AG04450 (cell line): ENCODE data around the gene ITPRID2. TPM values are rescaled to one million over a fixed set of nuclear protein-coding genes. Genes with fewer than 3 reads are reported as not detected.

Experiments
- CTCF ChIA-PET: fragments of 300-600, 350-600 bp; formaldehyde crosslinking; extraction: SDS; loops from one replicate; lab custom pipeline; 2022; ENCODE audit warnings: antibody characterized with exemption, inconsistent platforms; lab: Charles Lee
- POLR2A ChIA-PET: fragments of 350-600 bp; formaldehyde crosslinking; extraction: SDS; loops from one replicate; lab custom pipeline; 2021; ENCODE audit warnings: antibody characterized with exemption, inconsistent platforms; lab: Yijun Ruan, JAX
- DNase-seq: peaks from one replicate; pipeline ENCODE4 v3.0.0-alpha.2; 2011; ENCODE audit warnings: low read depth, low spot score
- H3K27ac ChIP-seq: one replicate; pipeline ENCODE4 v1.5.1; 2012; ENCODE audit warnings: low read depth, low read length, control low read depth
- H3K27me3 ChIP-seq: one replicate; pipeline ENCODE4 v1.6.0; 2012; ENCODE audit warnings: low read length; ENCODE audit not compliant: control insufficient read depth, insufficient read depth
- H3K4me3 ChIP-seq: 2 replicates; pipeline ENCODE4 v1.5.1; 2011; ENCODE audit warnings: mild to moderate bottlenecking, low read depth, low read length, control low read depth
- H3K9me3 ChIP-seq: 2 replicates; pipeline ENCODE4 v1.5.1; 2012; ENCODE audit warnings: low read length; ENCODE audit not compliant: control insufficient read depth, insufficient read depth
- polyA plus RNA-seq: library from polyadenylated mRNA; depleted of rRNA; stranded (reverse); fragments of >200 nt; gene quantifications from 2 replicates; pipeline ENCODE4 v1.2.3, GENCODE V29; 2011
- TF ChIP-seq, protein P1 (sequence below): IDR thresholded peaks from 2 replicates; pipeline ENCODE4 v1.5.1; 2011; ENCODE audit warnings: low read depth, low read length, control low read depth, inconsistent platforms

Gene ITPRID2
- polyA plus RNA-seq, 1 experiment = 110 TPM

DNA sequence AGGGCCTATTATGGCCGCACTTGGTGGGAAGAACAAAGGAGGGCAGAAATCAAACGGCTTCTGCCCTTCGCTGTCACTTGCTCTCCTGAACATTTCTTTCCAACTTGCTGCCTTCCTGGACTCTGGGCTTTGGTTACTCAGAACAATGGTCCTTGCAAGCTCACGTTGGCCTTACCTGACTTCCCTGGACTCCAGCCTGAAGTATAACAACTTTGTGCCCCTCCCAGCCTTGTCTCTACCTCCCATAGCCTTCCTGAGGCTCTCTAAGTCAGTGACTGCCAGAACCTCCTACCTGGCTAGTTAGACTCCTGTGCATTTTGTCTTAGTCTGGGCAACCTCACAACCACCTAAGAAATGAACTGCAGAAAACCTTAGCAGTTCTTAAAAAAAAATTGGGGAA lies 30.2 kb upstream of the ITPRID2 start:
- no peaks in the 10 kb centered on the region for H3K27me3 ChIP-seq
- ChIA-PET POLR2A (no interaction called here), CTCF (interaction anchor here (0.5 kb wide), 1 partner anchor 16 kb away, joined by 3 read pairs; no protein-coding TSS in a partner anchor)
- H3K27ac ChIP-seq = no peak overlapping the region
- TF ChIP-seq, protein P1, sequence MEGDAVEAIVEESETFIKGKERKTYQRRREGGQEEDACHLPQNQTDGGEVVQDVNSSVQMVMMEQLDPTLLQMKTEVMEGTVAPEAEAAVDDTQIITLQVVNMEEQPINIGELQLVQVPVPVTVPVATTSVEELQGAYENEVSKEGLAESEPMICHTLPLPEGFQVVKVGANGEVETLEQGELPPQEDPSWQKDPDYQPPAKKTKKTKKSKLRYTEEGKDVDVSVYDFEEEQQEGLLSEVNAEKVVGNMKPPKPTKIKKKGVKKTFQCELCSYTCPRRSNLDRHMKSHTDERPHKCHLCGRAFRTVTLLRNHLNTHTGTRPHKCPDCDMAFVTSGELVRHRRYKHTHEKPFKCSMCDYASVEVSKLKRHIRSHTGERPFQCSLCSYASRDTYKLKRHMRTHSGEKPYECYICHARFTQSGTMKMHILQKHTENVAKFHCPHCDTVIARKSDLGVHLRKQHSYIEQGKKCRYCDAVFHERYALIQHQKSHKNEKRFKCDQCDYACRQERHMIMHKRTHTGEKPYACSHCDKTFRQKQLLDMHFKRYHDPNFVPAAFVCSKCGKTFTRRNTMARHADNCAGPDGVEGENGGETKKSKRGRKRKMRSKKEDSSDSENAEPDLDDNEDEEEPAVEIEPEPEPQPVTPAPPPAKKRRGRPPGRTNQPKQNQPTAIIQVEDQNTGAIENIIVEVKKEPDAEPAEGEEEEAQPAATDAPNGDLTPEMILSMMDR = no peak
- no peak for DNase-seq
- H3K4me3 ChIP-seq = no peak overlapping the region
- H3K9me3 ChIP-seq = no peaks in the 10 kb centered on the region

DNA sequence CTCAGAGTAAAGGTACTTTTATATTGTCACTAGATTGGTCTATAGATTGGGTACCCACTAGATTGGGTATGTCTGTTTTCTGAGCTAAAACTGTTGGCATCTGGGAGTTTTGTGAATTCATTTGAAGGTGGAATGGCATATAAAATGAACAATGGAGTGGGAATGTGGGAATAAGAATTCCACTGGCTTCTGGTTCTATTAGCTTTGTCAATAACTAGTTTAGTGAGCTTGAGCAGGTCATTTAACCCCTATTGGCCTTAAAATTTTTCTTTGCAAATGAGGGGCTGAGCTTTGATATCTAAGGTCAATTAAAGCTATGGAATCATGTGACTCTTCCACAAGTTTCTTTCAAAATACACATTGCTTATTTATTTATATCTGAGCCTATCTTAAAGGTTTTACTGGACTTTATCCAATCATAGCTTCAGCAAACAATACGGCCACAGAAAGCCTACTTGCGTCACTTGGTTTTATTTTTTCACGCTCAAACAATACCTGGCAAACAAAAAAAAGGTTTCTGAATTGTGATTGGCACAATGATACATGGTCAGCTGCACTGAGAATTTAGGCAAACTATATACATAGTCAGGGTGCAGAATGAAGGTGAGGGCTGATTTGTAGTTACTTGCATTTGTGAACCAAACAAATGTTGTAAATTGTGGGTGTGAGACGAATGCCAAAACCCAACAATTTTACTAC lies 28.8 kb upstream of the ITPRID2 start:
- ChIA-PET POLR2A (no interaction called here), CTCF (interaction anchor here (0.6 kb wide), 1 partner anchor 29 kb away, joined by 3 read pairs; the partner anchor contains the start of gene ITPRID2)
- DNase-seq = no peak
- H3K9me3 ChIP-seq = no peaks in the 10 kb centered on the region
- no peaks in the 10 kb centered on the region for H3K27me3 ChIP-seq
- no peak overlapping the region for H3K27ac ChIP-seq
- no peak overlapping the region for H3K4me3 ChIP-seq
- TF ChIP-seq, protein P1 = no peak

DNA sequence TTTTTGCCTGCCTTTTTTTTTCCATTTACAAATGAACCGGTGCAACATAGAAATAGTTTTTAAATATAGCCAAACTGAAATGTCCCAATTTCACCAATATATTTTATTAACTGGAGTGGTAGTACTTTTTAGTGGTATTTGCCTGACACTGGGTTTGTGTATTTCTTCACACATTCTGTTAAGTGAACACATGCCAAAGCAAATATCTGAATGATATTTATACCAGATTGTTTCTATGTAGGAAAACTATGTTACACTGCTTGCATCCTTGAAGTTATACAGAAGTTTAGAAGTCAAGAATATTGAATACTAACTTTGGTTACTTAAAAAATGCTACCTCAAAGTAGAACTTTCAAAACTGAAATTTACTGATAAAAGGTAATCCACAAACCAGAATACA lies 19.4 kb upstream of the ITPRID2 start:
- H3K4me3 ChIP-seq = no peak overlapping the region
- no peaks in the 10 kb centered on the region for H3K9me3 ChIP-seq
- ChIA-PET CTCF (no interaction called here), POLR2A (no interaction called here)
- no peaks in the 10 kb centered on the region for H3K27me3 ChIP-seq
- no peak overlapping the region for H3K27ac ChIP-seq
- TF ChIP-seq, protein P1 = no peak
- DNase-seq = no peak

DNA sequence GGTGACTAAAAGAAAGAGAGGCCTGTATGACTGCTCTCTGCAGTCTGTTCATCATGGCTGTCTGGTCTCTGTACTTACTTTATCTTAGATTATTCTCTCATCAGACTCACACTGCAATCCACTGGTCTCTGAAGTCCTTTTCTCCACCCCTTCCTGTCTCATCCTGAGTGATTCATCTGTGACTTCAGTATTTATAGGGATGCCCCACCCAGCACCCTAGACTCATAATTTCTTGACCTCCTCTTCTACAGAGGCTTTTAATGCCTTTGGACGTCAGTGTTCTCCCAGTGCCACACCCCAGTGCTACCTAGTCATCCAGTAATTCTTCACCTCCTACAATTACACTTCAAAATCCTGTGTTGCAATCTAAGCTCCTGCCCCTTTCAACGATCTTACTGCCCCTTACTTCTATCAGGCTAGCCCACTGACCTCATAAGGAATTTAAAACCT lies 14.9 kb upstream of the ITPRID2 start:
- TF ChIP-seq, protein P1 = no peak
- no peak for DNase-seq
- Histone ChIP-seq H3K27me3 (no peaks in the 10 kb centered on the region), H3K9me3 (no peaks in the 10 kb centered on the region), H3K4me3 (no peak overlapping the region), H3K27ac (no peak overlapping the region)
- CTCF ChIA-PET = interaction anchor here (1.0 kb wide), 1 partner anchor 15 kb away, joined by 3 read pairs; no protein-coding TSS in a partner anchor
- POLR2A ChIA-PET = no interaction called here

DNA sequence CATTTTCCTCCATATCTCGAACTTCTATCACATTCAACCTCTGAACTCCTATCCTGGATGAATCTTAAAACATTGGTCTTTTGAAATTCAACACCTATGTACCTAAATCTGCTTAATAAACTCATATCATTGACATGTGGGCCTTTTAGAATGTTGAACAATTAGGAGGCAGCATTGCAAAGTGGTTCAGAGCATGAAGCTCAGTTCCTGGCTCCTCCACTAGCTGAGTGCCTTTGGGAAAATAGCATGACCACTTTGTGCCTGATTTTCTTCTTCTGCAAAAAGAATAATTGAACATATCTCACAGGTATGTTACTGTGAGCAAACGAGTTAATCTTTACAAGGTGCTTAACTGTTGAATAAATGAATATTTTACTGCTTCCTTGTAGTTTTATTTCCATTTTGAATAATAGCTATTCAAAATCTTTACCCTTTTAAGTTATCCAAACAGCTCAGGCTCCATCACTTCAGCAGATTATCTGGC lies 14.3 kb upstream of the ITPRID2 start:
- H3K27me3 ChIP-seq = no peaks in the 10 kb centered on the region
- no peak overlapping the region for H3K4me3 ChIP-seq
- no peak for DNase-seq
- ChIA-PET CTCF (interaction anchor here (1.0 kb wide), 1 partner anchor 16 kb away, joined by 3 read pairs; no protein-coding TSS in a partner anchor), POLR2A (no interaction called here)
- no peak overlapping the region for H3K27ac ChIP-seq
- TF ChIP-seq, protein P1 = no peak
- H3K9me3 ChIP-seq = no peaks in the 10 kb centered on the region
